Activated B cell treated with CpG ODN at 0.5 μM for 24 hours (primary cell): Measurements from ENCODE around the gene LIF. TPM values are rescaled to one million over a fixed set of nuclear protein-coding genes. Genes with fewer than 3 reads are reported as not detected.
"Not testable (repeated sequence)": the region's sequence is repeated elsewhere in the genome, so short reads cannot be mapped to it uniquely, and the experiment has no call there.

ENCODE experiments used
- ATAC-seq: fragments of 200-7000 bp; cut with Tn5 transposase; one replicate; pipeline ENCODE4 v1.10.0; 2021; ENCODE audit warnings: low read depth, mild to moderate bottlenecking, moderate library complexity
- CTCF ChIA-PET: fragments of 350-600 bp; sonication (Branson Sonifier 250); formaldehyde crosslinking; loops from one replicate; lab custom pipeline; 2021; ENCODE audit warnings: antibody characterized with exemption; lab: Charles Lee
- POLR2A ChIA-PET: fragments of 350-600 bp; sonication (Branson Sonifier 250); formaldehyde crosslinking; loops from one replicate; lab custom pipeline; 2021; ENCODE audit warnings: antibody characterized with exemption; lab: Charles Lee
- DNase-seq: peaks from one replicate; pipeline ENCODE4 v3.0.0; 2022
- H3K27ac Mint-ChIP-seq: one replicate; pipeline ENCODE4 v1.8.0; 2020; ENCODE audit warnings: mixed read lengths
- H3K27me3 Mint-ChIP-seq: one replicate; pipeline ENCODE4 v1.8.0; 2021; ENCODE audit warnings: mixed read lengths
- H3K36me3 Mint-ChIP-seq: one replicate; pipeline ENCODE4 v1.8.0; 2021; ENCODE audit warnings: low read depth, mixed read lengths
- H3K4me1 Mint-ChIP-seq: one replicate; pipeline ENCODE4 v1.8.0; 2021; ENCODE audit warnings: mixed read lengths
- H3K4me3 Mint-ChIP-seq: one replicate; pipeline ENCODE4 v1.8.0; 2020; ENCODE audit warnings: mild to moderate bottlenecking, mixed read lengths
- H3K9me3 Mint-ChIP-seq: one replicate; pipeline ENCODE4 v1.8.0; 2020; ENCODE audit warnings: mixed read lengths
- CTCF ChIP-seq: fragments of 200-600 bp; IDR thresholded peaks from one replicate; pipeline ENCODE4 v1.8.0; 2022; ENCODE audit warnings: antibody characterized with exemption, mild to moderate bottlenecking
- intact Hi-C: fragments of 100-400 bp; cut with micrococcal nuclease; formaldehyde crosslinking; loops from one replicate; pipeline ENCODE4 v1.15.1; 2024
- total RNA-seq: library from RNA; stranded (reverse); gene quantifications from 2 replicates; pipeline ENCODE4 v1.2.3, GENCODE V29; 2022

Gene LIF
- total RNA-seq, 1 donor from 2014 or later: 0.44 TPM

GRCh38 chr22:30234786-30235470, 11.6 kb downstream of the LIF start:
- ATAC-seq: no peak
- H3K4me3 Mint-ChIP-seq: no peak overlapping the region
- H3K27ac Mint-ChIP-seq: no peak overlapping the region
- no peaks in the 10 kb centered on the region for H3K36me3 Mint-ChIP-seq
- ChIA-PET CTCF (no interaction called here), POLR2A (no interaction called here)
- H3K9me3 Mint-ChIP-seq: no peaks in the 10 kb centered on the region
- TF ChIP-seq CTCF: no peak
- DNase-seq: no peak
- no peaks in the 10 kb centered on the region for H3K4me1 Mint-ChIP-seq
- peaks cover 6% of the 10 kb centered on the region for H3K27me3 Mint-ChIP-seq
- intact Hi-C loops: no loop called here

- H3K36me3 Mint-ChIP-seq, POLR2A ChIA-PET, ATAC-seq, H3K27ac Mint-ChIP-seq, H3K4me1 Mint-ChIP-seq, DNase-seq, CTCF ChIA-PET, H3K4me3 Mint-ChIP-seq, intact Hi-C loops, H3K27me3 Mint-ChIP-seq, H3K9me3 Mint-ChIP-seq: not testable (repeated sequence)
Observed at GRCh38 chr22:30234325-30234724, 12.2 kb downstream of the LIF start.

GRCh38 chr22:30233582-30233981, 13.0 kb downstream of the LIF start:
- DNase-seq: no peak
- Mint-ChIP-seq H3K9me3 (no peaks in the 10 kb centered on the region), H3K36me3 (no peaks in the 10 kb centered on the region), H3K27ac (no peak overlapping the region), H3K27me3 (peaks cover 9% of the 10 kb centered on the region), H3K4me3 (no peak overlapping the region), H3K4me1 (no peaks in the 10 kb centered on the region)
- CTCF ChIA-PET: no interaction called here
- intact Hi-C loops: no loop called here
- POLR2A ChIA-PET: no interaction called here
- no peak for TF ChIP-seq CTCF
- no peak for ATAC-seq

GRCh38 chr22:30232716-30233218, 13.8 kb downstream of the LIF start:
- Mint-ChIP-seq H3K4me1 (no peaks in the 10 kb centered on the region), H3K36me3 (no peaks in the 10 kb centered on the region), H3K4me3 (no peak overlapping the region), H3K9me3 (no peaks in the 10 kb centered on the region), H3K27me3 (peaks cover 12% of the 10 kb centered on the region), H3K27ac (no peak overlapping the region)
- DNase-seq (no peak), ATAC-seq (no peak)
- POLR2A ChIA-PET: no interaction called here
- CTCF ChIA-PET: no interaction called here
- no peak for TF ChIP-seq CTCF
- intact Hi-C loops: no loop called here

- H3K4me1 Mint-ChIP-seq: no peaks in the 10 kb centered on the region
- intact Hi-C loops: no loop called here
- ATAC-seq: no peak
Observed at GRCh38 chr22:30230787-30231461, 15.6 kb downstream of the LIF start.

More at GRCh38 chr22:30230787-30231461, 15.6 kb downstream of the LIF start:
- H3K27ac Mint-ChIP-seq: no peak overlapping the region
- no peak for TF ChIP-seq CTCF
- no peak for DNase-seq
- no peaks in the 10 kb centered on the region for H3K36me3 Mint-ChIP-seq
- peaks cover 12% of the 10 kb centered on the region for H3K27me3 Mint-ChIP-seq
- ChIA-PET CTCF (no interaction called here), POLR2A (no interaction called here)
- H3K9me3 Mint-ChIP-seq: no peaks in the 10 kb centered on the region
- no peak overlapping the region for H3K4me3 Mint-ChIP-seq
